ENCODE results near the gene TTLL5.

TTLL5 gene

GRCh38 chr14:75648066-75648838 lies 12.8 kb upstream of the TTLL5 start:
- no CpG with 5 or more reads among the region's 9 CpGs for WGBS, 2 donors (ENCODE audit: extremely low coverage in 2 of 2, insufficient read length in 2 of 2, insufficient replicate concordance in 1 of 2)

GRCh38 chr14:75649337-75649736 lies 11.7 kb upstream of the TTLL5 start:
- Histone ChIP-seq H3K9me3 (replicated peaks in 1 of 2; ENCODE audit: control insufficient read depth in 2 of 2, insufficient read depth in 1 of 2, low read depth in 1 of 2, low read length in 2 of 2) (no peaks in the 10 kb centered on the region), H4K91ac (ENCODE audit: low read depth, low read length, poor library complexity) (no peak overlapping the region), H2BK12ac (ENCODE audit: low read length) (no peak overlapping the region), H2AK5ac (ENCODE audit: low read depth, low read length) (no peak overlapping the region), H3K14ac (ENCODE audit: low read length) (no peak overlapping the region), H3K4ac (ENCODE audit: low read length) (no peak overlapping the region), H2AFZ (ENCODE audit: low read length) (no peak overlapping the region), H3K27me3 (ENCODE audit: control insufficient read depth in 3 of 3, insufficient read depth in 3 of 3, low read depth in 1 of 3, low read length in 3 of 3) (no peaks in the 10 kb centered on the region), H3K79me1 (ENCODE audit: low read depth, low read length) (no peaks in the 10 kb centered on the region), H2BK5ac (ENCODE audit: low read length) (no peak overlapping the region), H4K8ac (ENCODE audit: low read depth, low read length) (no peak overlapping the region), H3K4me3 (ENCODE audit: low read length in 2 of 2) (no peak overlapping the region), H3K36me3 (replicated peaks in 1 of 2; ENCODE audit: control insufficient read depth in 2 of 2, insufficient read depth in 2 of 2, low read length in 2 of 2) (peaks cover 33 to 75% of the 10 kb centered on the region in 2 donors), H3K18ac (ENCODE audit: low read length) (no peak overlapping the region), H3K27ac (replicated peaks; ENCODE audit: low read length) (no peak overlapping the region), H3K4me1 (ENCODE audit: control insufficient read depth in 2 of 2, insufficient read depth in 1 of 2, low read depth in 1 of 2, low read length in 2 of 2) (peaks cover 0 to 2% of the 10 kb centered on the region in 2 donors), H3K9ac (ENCODE audit: low read depth, low read length, poor library complexity) (no peak overlapping the region), H3K23ac (ENCODE audit: low read depth, low read length, poor library complexity) (no peak overlapping the region), H3K4me2 (ENCODE audit: insufficient read depth, low read length, poor library complexity, severe bottlenecking) (no peak overlapping the region), H2BK120ac (ENCODE audit: low read depth, low read length) (no peak overlapping the region), H2BK15ac (ENCODE audit: low read length) (no peak overlapping the region)
- DNase-seq (ENCODE audit: low spot score), result no peak
- WGBS, 2 donors (ENCODE audit: extremely low coverage in 2 of 2, insufficient read length in 2 of 2, insufficient replicate concordance in 1 of 2), result no CpG with 5 or more reads among the region's 1 CpG

More at GRCh38 chr14:75648066-75648838, 12.8 kb upstream of the TTLL5 start:
- Histone ChIP-seq H3K23ac (ENCODE audit: low read depth, low read length, poor library complexity) (no peak overlapping the region), H2BK15ac (ENCODE audit: low read length) (no peak overlapping the region), H3K4me1 (ENCODE audit: control insufficient read depth in 2 of 2, insufficient read depth in 1 of 2, low read depth in 1 of 2, low read length in 2 of 2) (peaks cover 0 to 2% of the 10 kb centered on the region in 2 donors), H3K9ac (ENCODE audit: low read depth, low read length, poor library complexity) (no peak overlapping the region), H4K8ac (ENCODE audit: low read depth, low read length) (no peak overlapping the region), H3K4me3 (ENCODE audit: low read length in 2 of 2) (no peak overlapping the region), H3K79me1 (ENCODE audit: low read depth, low read length) (no peaks in the 10 kb centered on the region), H2BK12ac (ENCODE audit: low read length) (no peak overlapping the region), H3K27ac (replicated peaks; ENCODE audit: low read length) (no peak overlapping the region), H2AFZ (ENCODE audit: low read length) (no peak overlapping the region), H3K36me3 (replicated peaks in 1 of 2; ENCODE audit: control insufficient read depth in 2 of 2, insufficient read depth in 2 of 2, low read length in 2 of 2) (peaks cover 30 to 65% of the 10 kb centered on the region in 2 donors), H2BK5ac (ENCODE audit: low read length) (no peak overlapping the region), H2AK5ac (ENCODE audit: low read depth, low read length) (no peak overlapping the region), H3K4ac (ENCODE audit: low read length) (no peak overlapping the region), H3K9me3 (replicated peaks in 1 of 2; ENCODE audit: control insufficient read depth in 2 of 2, insufficient read depth in 1 of 2, low read depth in 1 of 2, low read length in 2 of 2) (no peaks in the 10 kb centered on the region), H3K27me3 (ENCODE audit: control insufficient read depth in 3 of 3, insufficient read depth in 3 of 3, low read depth in 1 of 3, low read length in 3 of 3) (no peaks in the 10 kb centered on the region), H3K18ac (ENCODE audit: low read length) (no peak overlapping the region), H3K14ac (ENCODE audit: low read length) (no peak overlapping the region), H3K4me2 (ENCODE audit: insufficient read depth, low read length, poor library complexity, severe bottlenecking) (no peak overlapping the region), H4K91ac (ENCODE audit: low read depth, low read length, poor library complexity) (no peak overlapping the region), H2BK120ac (ENCODE audit: low read depth, low read length) (no peak overlapping the region)
- DNase-seq (ENCODE audit: low spot score), result no peak

DNA sequence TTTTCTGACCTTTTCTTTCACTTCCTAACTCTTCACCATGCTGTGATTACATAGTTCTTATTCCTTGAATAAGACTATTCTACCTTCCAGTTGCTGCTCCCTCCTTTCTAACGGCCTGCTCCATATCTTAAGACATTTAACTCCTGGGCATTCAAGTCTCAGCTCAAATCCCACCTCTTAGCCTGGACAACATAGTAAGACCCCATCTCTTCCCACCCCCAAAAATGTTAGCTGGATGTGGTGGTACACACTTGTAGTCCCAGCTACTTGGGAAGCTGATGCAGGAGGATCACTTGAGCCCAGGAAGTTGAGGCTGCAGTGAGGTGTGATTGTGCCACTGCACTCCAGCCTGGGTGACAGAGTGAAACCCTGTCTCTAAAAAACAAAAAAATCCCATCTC lies 11.3 kb upstream of the TTLL5 start:
- no peak overlapping the region for H4K91ac ChIP-seq (ENCODE audit: low read depth, low read length, poor library complexity)
- H3K4me1 ChIP-seq (ENCODE audit: control insufficient read depth in 2 of 2, insufficient read depth in 1 of 2, low read depth in 1 of 2, low read length in 2 of 2), result peaks cover 0 to 2% of the 10 kb centered on the region in 2 donors
- no peak overlapping the region for H2BK15ac ChIP-seq (ENCODE audit: low read length)
- no peak overlapping the region for H3K27ac ChIP-seq (replicated peaks; ENCODE audit: low read length)
- no peak overlapping the region for H3K18ac ChIP-seq (ENCODE audit: low read length)
- no peak overlapping the region for H4K8ac ChIP-seq (ENCODE audit: low read depth, low read length)
- no peak overlapping the region for H3K9ac ChIP-seq (ENCODE audit: low read depth, low read length, poor library complexity)
- no peak overlapping the region for H3K23ac ChIP-seq (ENCODE audit: low read depth, low read length, poor library complexity)
- H3K79me1 ChIP-seq (ENCODE audit: low read depth, low read length), result no peaks in the 10 kb centered on the region
- no peak overlapping the region for H2BK12ac ChIP-seq (ENCODE audit: low read length)
- DNase-seq (ENCODE audit: low spot score), result no peak
- no peak overlapping the region for H3K4me2 ChIP-seq (ENCODE audit: insufficient read depth, low read length, poor library complexity, severe bottlenecking)
- H2BK120ac ChIP-seq (ENCODE audit: low read depth, low read length), result no peak overlapping the region
- H2AFZ ChIP-seq (ENCODE audit: low read length), result no peak overlapping the region
- H3K9me3 ChIP-seq (replicated peaks in 1 of 2; ENCODE audit: control insufficient read depth in 2 of 2, insufficient read depth in 1 of 2, low read depth in 1 of 2, low read length in 2 of 2), result no peaks in the 10 kb centered on the region
- peaks cover 35 to 80% of the 10 kb centered on the region in 2 donors for H3K36me3 ChIP-seq (replicated peaks in 1 of 2; ENCODE audit: control insufficient read depth in 2 of 2, insufficient read depth in 2 of 2, low read length in 2 of 2)
- H3K4ac ChIP-seq (ENCODE audit: low read length), result no peak overlapping the region
- H2BK5ac ChIP-seq (ENCODE audit: low read length), result no peak overlapping the region
- H3K4me3 ChIP-seq (ENCODE audit: low read length in 2 of 2), result no peak overlapping the region
- H2AK5ac ChIP-seq (ENCODE audit: low read depth, low read length), result no peak overlapping the region
- H3K14ac ChIP-seq (ENCODE audit: low read length), result no peak overlapping the region
- H3K27me3 ChIP-seq (ENCODE audit: control insufficient read depth in 3 of 3, insufficient read depth in 3 of 3, low read depth in 1 of 3, low read length in 3 of 3), result no peaks in the 10 kb centered on the region
- no CpG with 5 or more reads among the region's 1 CpG for WGBS, 2 donors (ENCODE audit: extremely low coverage in 2 of 2, insufficient read length in 2 of 2, insufficient replicate concordance in 1 of 2)

DNA sequence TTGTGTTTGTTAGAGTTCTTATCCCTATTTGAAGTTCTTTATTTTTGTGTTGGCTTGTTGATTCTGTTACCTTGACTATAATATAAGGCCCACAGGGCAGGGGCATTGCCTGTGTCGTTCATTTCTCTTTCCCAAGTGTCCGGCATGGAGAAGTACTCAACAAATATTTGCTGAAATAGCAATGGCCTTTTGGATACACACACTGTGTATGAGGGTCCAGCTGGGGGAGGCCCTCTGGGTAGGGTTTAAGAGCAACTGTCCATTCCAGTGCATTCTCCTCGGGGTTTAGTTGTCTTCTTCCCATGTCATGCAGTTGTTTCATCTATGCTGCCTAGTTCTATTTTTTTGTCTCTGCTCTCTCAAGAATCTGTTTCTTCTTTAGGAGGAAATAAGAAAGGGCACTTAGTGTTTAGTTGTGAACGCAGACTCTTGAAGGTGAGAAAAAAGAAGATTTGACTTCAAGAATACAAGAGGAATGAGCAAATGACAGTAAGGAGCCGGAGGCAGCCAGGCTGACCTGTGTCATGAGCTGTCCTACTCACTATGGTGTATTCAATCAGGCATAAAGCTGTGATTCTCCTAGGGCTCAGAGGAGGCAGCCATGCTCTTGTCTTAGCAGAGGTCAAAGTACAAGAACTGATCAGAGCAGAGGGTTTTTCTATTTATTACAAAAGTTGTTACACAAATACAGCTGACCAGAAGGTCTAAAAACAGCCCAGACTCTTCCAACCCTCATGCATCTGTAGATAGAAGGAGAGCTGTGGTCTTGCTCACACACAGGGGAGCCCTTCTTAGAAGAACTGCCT lies 10.6 kb upstream of the TTLL5 start:
- Histone ChIP-seq H3K18ac (ENCODE audit: low read length) (no peak overlapping the region), H3K79me1 (ENCODE audit: low read depth, low read length) (no peaks in the 10 kb centered on the region), H2BK12ac (ENCODE audit: low read length) (no peak overlapping the region), H4K8ac (ENCODE audit: low read depth, low read length) (no peak overlapping the region), H2BK5ac (ENCODE audit: low read length) (no peak overlapping the region), H3K4ac (ENCODE audit: low read length) (no peak overlapping the region), H3K14ac (ENCODE audit: low read length) (no peak overlapping the region), H3K27me3 (ENCODE audit: control insufficient read depth in 3 of 3, insufficient read depth in 3 of 3, low read depth in 1 of 3, low read length in 3 of 3) (no peaks in the 10 kb centered on the region), H4K91ac (ENCODE audit: low read depth, low read length, poor library complexity) (no peak overlapping the region), H3K36me3 (replicated peaks in 1 of 2; ENCODE audit: control insufficient read depth in 2 of 2, insufficient read depth in 2 of 2, low read length in 2 of 2) (peaks cover 39 to 87% of the 10 kb centered on the region in 2 donors), H3K4me1 (ENCODE audit: control insufficient read depth in 2 of 2, insufficient read depth in 1 of 2, low read depth in 1 of 2, low read length in 2 of 2) (peaks cover 0 to 2% of the 10 kb centered on the region in 2 donors), H3K4me3 (ENCODE audit: low read length in 2 of 2) (no peak overlapping the region), H3K9me3 (replicated peaks in 1 of 2; ENCODE audit: control insufficient read depth in 2 of 2, insufficient read depth in 1 of 2, low read depth in 1 of 2, low read length in 2 of 2) (no peaks in the 10 kb centered on the region), H3K23ac (ENCODE audit: low read depth, low read length, poor library complexity) (no peak overlapping the region), H3K4me2 (ENCODE audit: insufficient read depth, low read length, poor library complexity, severe bottlenecking) (no peak overlapping the region), H2AFZ (ENCODE audit: low read length) (no peak overlapping the region), H3K27ac (replicated peaks; ENCODE audit: low read length) (no peak overlapping the region), H2BK15ac (ENCODE audit: low read length) (no peak overlapping the region), H3K9ac (ENCODE audit: low read depth, low read length, poor library complexity) (no peak overlapping the region), H2BK120ac (ENCODE audit: low read depth, low read length) (no peak overlapping the region), H2AK5ac (ENCODE audit: low read depth, low read length) (no peak overlapping the region)
- WGBS, 2 donors (ENCODE audit: extremely low coverage in 2 of 2, insufficient read length in 2 of 2, insufficient replicate concordance in 1 of 2), result no CpG with 5 or more reads among the region's 5 CpGs
- no peak for DNase-seq (ENCODE audit: low spot score)

Data from neuronal stem cell (in vitro differentiated cells).